ENCODE results near the gene CHRM5.

- no peak for TF ChIP-seq EP300 (IDR thresholded peaks at IDR 0.05)
- TF ChIP-seq CTCF (IDR thresholded peaks at IDR 0.05), result no peak
- TF ChIP-seq POLR2A (IDR thresholded peaks at IDR 0.05), result no peak
These were observed 43.2 kb downstream of the CHRM5 start for GRCh38 chr15:34011481-34011880.

Data from tibial nerve (tissue), 4 donors.